A204.1 (cell line): ENCODE measurements around the gene PPARD.
"Not testable (repeated sequence)": the region's sequence is repeated elsewhere in the genome, so short reads cannot be mapped to it uniquely, and the experiment has no call there.

ENCODE experiments used
- FAIRE-seq: peaks from 2 replicates; lab custom pipeline; 2012; peaks lifted over from hg19 to GRCh38; lab: Jason Lieb, UNC

PPARD gene

GRCh38 chr6:35342258-35343091, at the start of gene PPARD:
Gene PPARD, plus strand, starts transcription at chr6:35342558. Its CDS starts 68,530 bp downstream, at chr6:35411088.
- FAIRE-seq, result peak; percentile 37

DNA sequence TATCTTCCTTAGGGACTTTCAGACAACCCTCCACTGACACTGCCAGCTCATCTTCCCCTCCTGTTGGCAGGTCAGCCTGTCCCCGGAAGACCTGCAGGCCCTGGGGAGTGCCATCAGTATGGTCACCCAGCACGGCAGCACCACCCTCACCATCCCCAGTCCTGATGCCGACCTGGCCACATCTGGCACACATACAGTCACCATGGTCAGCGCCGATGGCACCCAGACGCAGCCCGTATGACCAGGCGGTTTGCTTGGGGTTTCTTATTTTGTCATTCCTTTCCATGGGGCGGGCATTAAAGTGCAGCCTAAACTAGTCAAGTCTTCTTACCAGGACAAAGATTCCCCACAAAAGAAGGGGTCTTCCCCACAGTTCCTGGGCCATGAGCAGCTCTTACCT, 48.7 kb upstream of the PPARD start:
- FAIRE-seq, result no peak

GRCh38 chr6:35294308-35294945, 47.9 kb upstream of the PPARD start:
- FAIRE-seq, result no peak

DNA sequence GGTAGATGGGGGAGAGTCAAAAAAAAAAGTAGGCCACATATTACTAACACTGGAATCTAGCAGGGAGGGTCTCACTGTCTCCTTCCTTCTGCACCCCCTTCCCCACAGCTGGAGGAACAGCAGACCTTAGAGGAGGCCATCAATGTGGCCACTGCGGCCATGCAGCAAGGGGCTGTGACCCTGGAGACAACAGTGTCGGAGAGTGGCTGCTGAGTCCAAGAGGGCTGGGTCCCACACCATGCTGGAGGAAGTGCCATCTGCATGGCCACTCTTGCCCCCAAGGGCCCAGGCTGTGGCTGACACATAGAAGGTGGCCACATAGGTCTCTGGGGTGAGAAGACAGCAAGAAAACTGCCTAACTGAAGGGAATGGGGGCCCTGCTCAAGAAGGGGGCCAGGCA, 47.3 kb upstream of the PPARD start:
- FAIRE-seq, result no peak

GRCh38 chr6:35295521-35296315, 46.6 kb upstream of the PPARD start:
- no peak for FAIRE-seq

DNA sequence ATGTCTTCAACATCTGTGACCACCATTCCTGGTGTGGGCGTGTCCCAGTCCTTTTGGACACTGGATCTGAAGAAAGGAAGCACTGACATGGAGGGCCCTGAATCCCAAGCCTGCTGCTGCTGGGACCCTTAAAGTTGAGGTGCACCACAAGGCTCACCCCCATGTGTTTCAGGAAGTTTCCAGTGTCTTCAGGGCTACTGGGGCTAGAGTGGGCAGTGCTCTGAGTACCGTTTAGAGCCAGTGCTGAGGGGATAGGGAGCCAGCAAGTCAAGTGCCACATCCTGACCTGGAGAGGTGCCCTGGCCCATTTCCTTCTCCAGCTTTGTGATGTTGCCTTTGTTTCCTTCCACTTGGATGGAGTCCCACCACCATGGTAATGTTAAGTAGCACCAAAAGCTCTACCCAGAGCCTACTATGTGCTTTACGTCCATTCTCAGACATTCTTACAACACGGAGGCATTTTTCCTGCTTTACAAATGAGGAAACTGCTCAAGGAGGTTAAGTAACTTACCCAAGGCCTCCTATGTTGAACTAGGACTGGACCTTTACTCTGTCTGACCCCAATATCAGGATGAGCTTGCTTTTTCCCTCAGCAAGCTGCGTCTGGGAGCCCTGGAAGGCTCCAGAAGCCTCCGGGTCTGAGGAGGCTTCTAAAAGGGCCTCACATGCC, 45.3 kb upstream of the PPARD start:
- no peak for FAIRE-seq

DNA sequence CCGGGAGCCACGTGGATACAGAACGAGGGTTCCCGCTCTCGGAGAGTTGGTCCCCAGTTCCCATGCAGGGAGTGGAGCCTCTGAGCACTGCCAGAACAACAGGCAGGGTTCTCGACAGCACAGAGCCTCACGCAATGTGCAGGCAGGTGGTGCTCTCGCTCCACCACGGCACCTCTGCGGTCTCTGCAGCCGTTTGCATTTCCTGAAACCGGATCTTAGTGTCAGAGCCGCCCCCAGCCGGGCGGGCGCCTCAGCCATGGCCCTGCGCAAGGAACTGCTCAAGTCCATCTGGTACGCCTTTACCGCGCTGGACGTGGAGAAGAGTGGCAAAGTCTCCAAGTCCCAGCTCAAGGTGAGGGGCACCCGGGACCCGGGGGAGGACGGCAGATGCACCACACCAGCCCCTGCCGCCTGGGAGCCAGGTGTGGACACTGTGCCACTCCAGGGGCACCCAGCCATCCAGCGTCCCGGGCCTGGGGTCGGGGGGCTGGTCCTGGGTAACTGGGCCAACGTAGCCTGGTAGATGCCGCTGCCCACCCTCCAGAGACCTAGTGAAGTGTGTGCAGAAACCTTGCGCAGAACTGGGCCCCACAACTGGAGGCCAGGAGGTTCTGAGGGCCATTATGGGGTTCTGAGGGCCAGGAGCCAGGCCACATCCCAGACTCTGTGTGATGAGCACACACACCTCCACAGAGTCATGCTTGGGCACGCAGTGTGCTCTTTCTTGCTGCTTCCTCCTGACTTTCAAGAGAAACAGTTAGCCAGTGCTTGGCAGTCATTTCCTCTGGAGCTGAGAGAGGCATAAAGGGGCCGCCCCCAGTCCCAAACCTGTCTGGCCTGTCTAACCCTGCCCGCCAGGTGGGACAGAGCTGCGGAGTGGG, 44.5 kb upstream of the PPARD start, which contains the start of gene DEF6:
DEF6 (plus strand) TSS at position 218 of the 881 bp plus-strand sequence; CDS start at position 257, 39 bp downstream.
- no peak for FAIRE-seq

DNA sequence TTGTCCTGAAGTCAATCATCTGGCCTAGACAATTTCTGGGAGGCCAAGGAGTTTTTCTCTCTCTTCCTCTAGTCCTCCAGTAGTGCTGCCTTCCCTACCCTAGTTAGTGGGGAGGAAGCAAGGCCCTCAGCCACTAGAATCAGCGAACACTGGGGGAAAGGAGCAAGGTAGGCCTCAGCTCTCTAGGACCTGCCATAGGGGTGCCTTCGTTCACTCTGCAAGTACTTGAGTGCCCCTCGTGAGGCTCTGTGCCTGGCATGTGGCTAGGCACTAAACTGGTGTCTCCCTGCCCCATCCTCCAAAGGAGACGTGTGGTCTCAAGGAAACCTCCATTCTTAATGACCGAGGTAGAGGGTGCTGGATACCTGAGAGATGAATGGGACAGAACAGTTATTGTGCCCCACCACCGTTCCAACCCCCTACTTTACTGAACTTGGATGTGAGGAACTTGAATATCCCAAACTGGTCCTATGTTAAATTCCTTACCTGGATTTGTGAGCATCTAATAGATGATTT, 43.7 kb upstream of the PPARD start:
- FAIRE-seq, result no peak

GRCh38 chr6:35299674-35300073, 42.7 kb upstream of the PPARD start:
- no peak for FAIRE-seq

- no peak for FAIRE-seq
Measured at GRCh38 chr6:35300848-35301247, 41.5 kb upstream of the PPARD start.

DNA sequence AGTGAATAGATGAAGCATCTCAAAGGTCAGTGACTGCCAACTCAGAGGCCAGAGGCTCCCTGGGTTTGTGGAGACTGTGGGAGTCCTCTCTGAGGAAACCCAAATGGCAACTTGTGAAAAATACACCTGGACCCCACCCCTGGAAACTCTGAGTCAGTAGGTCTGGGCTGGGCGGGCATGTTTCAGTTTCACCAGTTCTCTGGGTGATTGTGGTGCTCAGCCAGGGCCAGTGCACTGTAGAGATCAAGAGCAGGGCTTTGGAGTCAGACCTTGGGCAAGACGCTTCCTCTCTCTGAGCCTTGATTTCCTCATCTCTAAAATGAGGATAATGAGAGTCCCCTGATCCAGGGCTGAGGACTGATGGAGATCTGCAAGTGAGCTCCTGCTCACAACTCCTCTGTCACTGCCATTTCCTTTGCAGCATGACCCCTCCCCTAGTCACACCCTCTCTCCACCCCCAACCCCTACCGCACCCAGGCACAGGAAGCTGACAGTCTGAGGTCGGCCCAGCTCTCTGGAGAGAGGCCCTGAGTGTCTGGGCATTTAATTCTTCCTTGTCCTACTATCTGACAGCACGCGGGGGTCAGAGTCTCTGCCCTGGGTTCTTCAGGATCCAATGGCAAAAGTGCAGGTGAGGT, 39.6 kb upstream of the PPARD start:
- FAIRE-seq, result no peak

GRCh38 chr6:35304299-35304698, 38.1 kb upstream of the PPARD start:
- no peak for FAIRE-seq

DNA sequence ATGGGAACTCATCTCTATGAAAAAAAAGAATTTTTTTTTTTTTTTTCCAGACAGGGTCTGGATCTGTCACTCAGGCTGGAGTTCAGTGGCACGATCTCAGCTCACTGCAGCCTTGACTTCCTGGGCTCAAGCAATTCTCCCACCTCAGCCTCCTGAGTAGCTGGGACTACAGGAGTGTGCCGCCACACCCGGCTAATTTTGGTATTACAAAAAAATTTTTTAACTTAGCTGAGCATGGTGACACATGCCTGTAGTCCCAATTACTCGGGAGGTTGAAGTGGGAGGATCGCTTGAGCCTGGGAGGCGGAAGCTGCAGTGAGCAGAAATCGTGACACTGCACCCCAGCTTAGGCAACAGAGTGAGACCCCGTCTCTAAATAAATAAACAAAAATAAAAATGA, 37.2 kb upstream of the PPARD start:
- FAIRE-seq, result no peak

- not testable (repeated sequence) for FAIRE-seq
Measured at GRCh38 chr6:35307138-35307537, 35.2 kb upstream of the PPARD start.

DNA sequence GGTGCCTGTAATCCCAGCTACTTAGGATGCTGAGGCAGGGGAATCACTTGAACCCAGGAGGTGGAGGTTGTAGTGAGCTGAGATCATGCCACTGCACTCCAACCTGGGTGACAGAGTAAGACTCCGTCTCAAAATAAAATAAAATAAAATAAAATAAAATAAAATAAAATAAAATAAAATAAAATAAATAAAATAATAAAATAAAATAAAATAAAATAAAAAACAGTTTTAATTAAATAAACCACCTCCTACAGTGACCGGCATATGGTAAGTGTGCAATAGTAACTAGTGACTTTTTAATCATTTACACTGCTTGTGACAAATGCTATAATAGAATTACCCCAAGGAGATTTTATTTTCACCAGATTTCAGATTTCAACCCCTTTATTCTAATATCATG, 33.8 kb upstream of the PPARD start:
- not testable (repeated sequence) for FAIRE-seq

- FAIRE-seq, result no peak
Measured at GRCh38 chr6:35309611-35310264, 32.6 kb upstream of the PPARD start.

DNA sequence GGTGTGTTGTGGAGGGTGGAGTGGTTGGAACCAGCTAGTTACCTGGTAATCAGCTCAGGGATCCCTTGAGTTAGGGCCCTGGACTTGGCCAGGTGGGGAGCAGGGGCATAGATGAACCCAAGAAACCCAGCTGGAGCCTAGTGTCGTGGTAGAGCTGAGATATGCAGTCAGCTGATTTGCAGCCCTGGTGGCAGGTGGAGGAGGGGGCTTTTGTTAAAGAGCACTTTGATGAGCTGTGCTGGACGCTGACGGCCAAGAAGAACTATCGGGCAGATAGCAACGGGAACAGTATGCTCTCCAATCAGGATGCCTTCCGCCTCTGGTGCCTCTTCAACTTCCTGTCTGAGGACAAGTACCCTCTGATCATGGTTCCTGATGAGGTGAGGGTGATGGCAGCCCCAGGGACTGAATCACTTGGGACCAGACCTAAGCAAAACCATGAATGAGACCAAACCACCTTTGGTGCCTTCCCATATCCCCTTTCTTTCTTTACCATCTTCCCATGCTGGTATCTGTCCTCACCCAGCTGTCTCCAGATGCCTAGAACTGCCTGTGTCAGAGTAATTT, 32.0 kb upstream of the PPARD start:
- no peak for FAIRE-seq

- FAIRE-seq, result no peak
Measured at GRCh38 chr6:35311390-35312075, 30.8 kb upstream of the PPARD start.
